RWPE1 (cell line): ENCODE data around the gene PJA2.

Source experiments
- CTCF ChIA-PET: fragments of 350-600 bp; sonication (Branson Sonifier 250); formaldehyde crosslinking; extraction: SDS; loops from one replicate; lab custom pipeline; 2021; lab: Yijun Ruan, JAX
- POLR2A ChIA-PET: fragments of 400-600 bp; formaldehyde crosslinking; extraction: SDS; loops from one replicate; lab custom pipeline; 2020; ENCODE audit warnings: antibody characterized with exemption; ENCODE audit not compliant: low non-redundant PET; lab: Yijun Ruan, JAX
- DNase-seq: peaks from one replicate; pipeline ENCODE4 v3.0.0; 2012; ENCODE audit warnings: low spot score
- H3K27ac ChIP-seq: fragments of 450-650 bp; 2 replicates; pipeline ENCODE4 v1.5.1; 2017
- CTCF ChIP-seq: fragments of 450-650 bp; conservative IDR thresholded peaks from 2 replicates; pipeline ENCODE4 v1.5.1; 2017; ENCODE audit warnings: low read depth, mild to moderate bottlenecking

Gene PJA2

GRCh38 chr5:109410389-109411148, 795 bp upstream of the PJA2 start:
- peak; percentile 60 for DNase-seq
- ChIA-PET POLR2A (interaction anchor here (0.5 to 1.2 kb wide), 2 partner anchors 12 to 757 kb away, joined by 3 to 5 read pairs; no protein-coding TSS in a partner anchor), CTCF (interaction anchor here (0.5 kb wide), 1 partner anchor 490 kb away, joined by 3 read pairs; no protein-coding TSS in a partner anchor)
- H3K27ac ChIP-seq = peak overlapping the region; percentile 100
- TF ChIP-seq CTCF = no peak

- peak; percentile 76 for DNase-seq
- POLR2A ChIA-PET = no interaction called here
- H3K27ac ChIP-seq = peak overlapping the region; percentile 100
- CTCF ChIA-PET = no interaction called here
- TF ChIP-seq CTCF = no peak
Measured at GRCh38 chr5:109408991-109409843, 557 bp downstream of the PJA2 start.

GRCh38 chr5:109407913-109408312, 1.9 kb downstream of the PJA2 start:
- no peak for TF ChIP-seq CTCF

GRCh38 chr5:109406719-109407118, 3.1 kb downstream of the PJA2 start:
- no peak for DNase-seq
- ChIA-PET CTCF (interaction anchor here (0.7 to 0.8 kb wide), 2 partner anchors 10 to 126 kb away, joined by 3 to 5 read pairs; no protein-coding TSS in a partner anchor), POLR2A (no interaction called here)
- H3K27ac ChIP-seq = no peak overlapping the region
- no peak for TF ChIP-seq CTCF

More at GRCh38 chr5:109407913-109408312, 1.9 kb downstream of the PJA2 start:
- ChIA-PET POLR2A (no interaction called here), CTCF (no interaction called here)
- DNase-seq = no peak
- no peak overlapping the region for H3K27ac ChIP-seq

GRCh38 chr5:109404428-109404960, 5.3 kb downstream of the PJA2 start:
- ChIA-PET POLR2A (no interaction called here), CTCF (interaction anchor here (0.7 kb wide), 1 partner anchor 1023 kb away, joined by 3 read pairs; no protein-coding TSS in a partner anchor)
- DNase-seq = no peak
- H3K27ac ChIP-seq = no peak overlapping the region
- TF ChIP-seq CTCF = no peak

- no peak for DNase-seq
- ChIA-PET POLR2A (no interaction called here), CTCF (no interaction called here)
Measured at GRCh38 chr5:109403469-109403868, 6.3 kb downstream of the PJA2 start.

More at GRCh38 chr5:109403469-109403868, 6.3 kb downstream of the PJA2 start:
- no peak overlapping the region for H3K27ac ChIP-seq
- TF ChIP-seq CTCF = no peak
